ENCODE data around the gene SLC4A3. TPM values are rescaled to one million over a fixed set of nuclear protein-coding genes. Genes with fewer than 3 reads are reported as not detected.
"Not testable (repeated sequence)": the region's sequence is repeated elsewhere in the genome, so short reads cannot be mapped to it uniquely, and the experiment has no call there.

Gene SLC4A3
- total RNA-seq, 1 experiment from 2014 or later: 20.2 TPM

DNA sequence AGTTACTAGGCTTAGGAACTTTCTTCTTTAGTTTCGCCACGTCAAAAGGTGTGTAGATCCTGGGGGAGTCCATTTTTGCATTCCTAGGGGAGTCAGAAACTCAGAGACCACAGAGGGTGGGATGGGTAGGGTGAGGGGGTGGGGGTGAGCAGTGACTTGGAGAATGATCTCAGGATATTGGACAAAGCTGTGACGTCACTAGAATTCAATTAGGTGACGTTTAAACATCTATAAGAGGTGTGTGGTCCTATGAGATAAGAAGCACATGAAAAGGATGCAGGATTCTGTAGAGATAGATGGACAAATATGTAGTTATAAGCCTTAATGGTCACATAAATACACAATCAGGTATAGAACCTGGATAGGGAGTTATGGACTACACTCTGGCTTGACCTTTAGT is 21.5 kb downstream of the SLC4A3 start:
- CTCF ChIA-PET: interaction anchor here (0.7 kb wide), 2 partner anchors 1123 to 1847 kb away, joined by 3 read pairs; no protein-coding TSS in a partner anchor
- Mint-ChIP-seq H3K9me3 (ENCODE audit: low read depth, unreplicated experiment) (no peaks in the 10 kb centered on the region), H3K36me3 (ENCODE audit: insufficient read depth, unreplicated experiment) (peaks cover 8% of the 10 kb centered on the region), H3K4me1 (ENCODE audit: low read depth, unreplicated experiment) (peaks cover 13% of the 10 kb centered on the region), H3K27me3 (ENCODE audit: unreplicated experiment) (no peaks in the 10 kb centered on the region), H3K27ac (ENCODE audit: unreplicated experiment) (no peak overlapping the region), H3K4me3 (ENCODE audit: low read depth, unreplicated experiment) (no peak overlapping the region)
- TF ChIP-seq, protein P1, sequence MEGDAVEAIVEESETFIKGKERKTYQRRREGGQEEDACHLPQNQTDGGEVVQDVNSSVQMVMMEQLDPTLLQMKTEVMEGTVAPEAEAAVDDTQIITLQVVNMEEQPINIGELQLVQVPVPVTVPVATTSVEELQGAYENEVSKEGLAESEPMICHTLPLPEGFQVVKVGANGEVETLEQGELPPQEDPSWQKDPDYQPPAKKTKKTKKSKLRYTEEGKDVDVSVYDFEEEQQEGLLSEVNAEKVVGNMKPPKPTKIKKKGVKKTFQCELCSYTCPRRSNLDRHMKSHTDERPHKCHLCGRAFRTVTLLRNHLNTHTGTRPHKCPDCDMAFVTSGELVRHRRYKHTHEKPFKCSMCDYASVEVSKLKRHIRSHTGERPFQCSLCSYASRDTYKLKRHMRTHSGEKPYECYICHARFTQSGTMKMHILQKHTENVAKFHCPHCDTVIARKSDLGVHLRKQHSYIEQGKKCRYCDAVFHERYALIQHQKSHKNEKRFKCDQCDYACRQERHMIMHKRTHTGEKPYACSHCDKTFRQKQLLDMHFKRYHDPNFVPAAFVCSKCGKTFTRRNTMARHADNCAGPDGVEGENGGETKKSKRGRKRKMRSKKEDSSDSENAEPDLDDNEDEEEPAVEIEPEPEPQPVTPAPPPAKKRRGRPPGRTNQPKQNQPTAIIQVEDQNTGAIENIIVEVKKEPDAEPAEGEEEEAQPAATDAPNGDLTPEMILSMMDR (IDR thresholded peaks at IDR 0.05; ENCODE audit: unreplicated experiment): no peak
- no TSS peak for BruUV-seq (replicated peaks)
- DNase-seq: no peak
- intact Hi-C loops (cut with micrococcal nuclease; ENCODE audit: unreplicated experiment): no loop called here

DNA sequence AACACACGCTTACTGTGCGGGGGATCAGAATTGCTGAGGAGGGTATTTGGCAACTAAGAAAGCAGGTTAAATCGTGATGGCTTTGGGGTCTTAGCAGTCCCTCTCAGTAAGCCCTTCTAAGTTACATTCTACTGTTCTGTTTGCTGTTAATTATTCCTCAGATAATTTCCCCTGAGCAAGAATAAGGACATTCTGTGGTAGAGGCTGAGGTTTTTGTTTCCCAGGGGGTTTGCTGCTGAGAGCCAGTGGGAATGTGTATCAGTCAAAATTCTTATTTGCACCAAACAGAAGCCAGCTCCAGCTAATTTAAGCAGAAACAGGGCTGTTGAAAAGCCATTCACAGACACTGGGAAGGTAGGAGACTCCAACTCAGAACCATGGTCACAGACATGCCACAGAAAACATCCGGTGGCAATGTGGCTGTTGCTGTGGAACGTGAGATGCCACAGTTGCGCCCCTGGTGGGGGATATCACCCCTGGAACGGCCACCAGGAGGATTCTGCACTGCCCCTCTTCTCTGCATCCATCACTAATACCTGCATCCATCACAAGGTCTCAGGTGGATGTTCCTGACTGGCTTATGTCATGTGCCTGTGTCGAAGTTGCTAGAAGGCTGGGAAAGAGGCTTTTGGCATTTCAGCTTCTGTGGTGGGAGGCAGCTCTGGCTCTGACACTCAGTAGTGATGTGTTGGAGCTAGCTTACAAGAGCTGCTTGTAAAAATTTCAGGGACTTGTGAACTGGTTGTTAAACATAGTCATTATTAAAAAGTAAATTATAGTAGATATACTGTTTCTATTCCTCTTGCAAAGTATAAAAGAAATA is 23.2 kb downstream of the SLC4A3 start:
- no peak overlapping the region for H3K27ac Mint-ChIP-seq (ENCODE audit: unreplicated experiment)

DNA sequence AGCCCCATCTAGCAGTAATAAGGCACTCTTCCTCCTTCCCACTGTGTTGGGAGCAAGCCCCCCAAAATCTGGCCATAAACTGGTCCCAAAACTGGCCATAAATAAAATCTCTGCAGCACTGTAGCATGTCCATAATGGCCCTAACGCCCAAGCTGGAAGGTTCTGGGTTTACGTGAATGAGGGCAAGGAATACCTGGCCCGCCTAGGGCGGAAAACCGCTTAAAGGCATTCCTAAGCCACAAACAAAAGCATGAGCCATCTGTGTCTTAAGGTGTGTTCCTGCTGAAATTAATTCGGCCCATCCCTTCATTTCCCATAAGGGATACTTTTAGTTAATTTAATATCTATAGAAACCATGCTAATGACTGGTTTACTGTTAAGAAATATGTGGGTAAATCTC is 24.2 kb downstream of the SLC4A3 start:
- CTCF ChIA-PET; DNase-seq; H3K4me3 Mint-ChIP-seq (ENCODE audit: low read depth, unreplicated experiment); H3K27me3 Mint-ChIP-seq (ENCODE audit: unreplicated experiment); BruUV-seq (replicated peaks); intact Hi-C loops (cut with micrococcal nuclease; ENCODE audit: unreplicated experiment); H3K27ac Mint-ChIP-seq (ENCODE audit: unreplicated experiment); H3K4me1 Mint-ChIP-seq (ENCODE audit: low read depth, unreplicated experiment); H3K9me3 Mint-ChIP-seq (ENCODE audit: low read depth, unreplicated experiment); H3K36me3 Mint-ChIP-seq (ENCODE audit: insufficient read depth, unreplicated experiment): not testable (repeated sequence)

More for the DNA sequence above, 23.2 kb downstream of the SLC4A3 start:
- intact Hi-C loops (cut with micrococcal nuclease; ENCODE audit: unreplicated experiment): no loop called here
- CTCF ChIA-PET: interaction anchor here (1.0 kb wide), 1 partner anchor 35 kb away, joined by 3 read pairs; no protein-coding TSS in a partner anchor
- H3K9me3 Mint-ChIP-seq (ENCODE audit: low read depth, unreplicated experiment): peaks cover 2% of the 10 kb centered on the region
- DNase-seq: no peak
- TF ChIP-seq, protein P1 (IDR thresholded peaks at IDR 0.05; ENCODE audit: unreplicated experiment): no peak
- no peaks in the 10 kb centered on the region for H3K27me3 Mint-ChIP-seq (ENCODE audit: unreplicated experiment)
- no TSS peak for BruUV-seq (replicated peaks)
- no peak overlapping the region for H3K4me3 Mint-ChIP-seq (ENCODE audit: low read depth, unreplicated experiment)
- peaks cover 5% of the 10 kb centered on the region for H3K4me1 Mint-ChIP-seq (ENCODE audit: low read depth, unreplicated experiment)
- H3K36me3 Mint-ChIP-seq (ENCODE audit: insufficient read depth, unreplicated experiment): peaks cover 5% of the 10 kb centered on the region

DNA sequence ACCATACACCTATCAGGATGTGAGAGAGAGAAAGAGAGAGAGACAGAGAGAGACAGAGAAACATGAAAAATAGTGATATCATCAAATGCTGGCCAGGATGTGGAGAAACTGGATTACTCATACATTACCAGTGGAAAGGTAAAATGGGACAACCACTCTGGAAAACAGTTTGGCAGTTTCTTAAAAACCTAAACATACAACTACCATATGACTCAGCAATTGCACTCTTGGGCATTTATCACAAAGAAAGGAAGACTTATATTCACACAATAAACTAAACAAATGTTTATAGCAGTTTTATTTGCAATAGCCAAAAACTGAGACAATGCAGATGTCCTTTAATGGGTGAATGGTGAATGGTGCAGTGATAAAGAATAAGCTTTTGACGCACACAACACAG is 29.1 kb downstream of the SLC4A3 start:
- Mint-ChIP-seq H3K36me3 (ENCODE audit: insufficient read depth, unreplicated experiment) (peaks cover 9% of the 10 kb centered on the region), H3K4me3 (ENCODE audit: low read depth, unreplicated experiment) (no peak overlapping the region), H3K9me3 (ENCODE audit: low read depth, unreplicated experiment) (peaks cover 16% of the 10 kb centered on the region), H3K27ac (ENCODE audit: unreplicated experiment) (no peak overlapping the region), H3K4me1 (ENCODE audit: low read depth, unreplicated experiment) (peaks cover 16% of the 10 kb centered on the region), H3K27me3 (ENCODE audit: unreplicated experiment) (no peaks in the 10 kb centered on the region)
- CTCF ChIA-PET: no interaction called here
- DNase-seq: no peak
- intact Hi-C loops (cut with micrococcal nuclease; ENCODE audit: unreplicated experiment): no loop called here
- TF ChIP-seq, protein P1 (IDR thresholded peaks at IDR 0.05; ENCODE audit: unreplicated experiment): no peak
- BruUV-seq (replicated peaks): no TSS peak
